HG03460 (cell line): Measurements from ENCODE around the gene USP2.

Experiments
- ATAC-seq: cut with Tn5 transposase; IDR thresholded peaks from one replicate; pipeline ENCODE4 v1.9.1; 2021; ENCODE audit not compliant: unreplicated experiment

Gene USP2

GRCh38 chr11:119307219-119307618 lies 74.3 kb downstream of the USP2 start:
- ATAC-seq: no peak

GRCh38 chr11:119306373-119306890 lies 75.1 kb downstream of the USP2 start:
- no peak for ATAC-seq

GRCh38 chr11:119305556-119306372 lies 75.7 kb downstream of the USP2 start:
- no peak for ATAC-seq
